ENCODE results near the gene CYSLTR1.

- no peak for TF ChIP-seq POLR2AphosphoS5 (IDR thresholded peaks at IDR 0.05; ENCODE audit: low read depth, low read length)
- no peak for TF ChIP-seq CTCF (IDR thresholded peaks at IDR 0.05)
- no peak for TF ChIP-seq EP300 (IDR thresholded peaks at IDR 0.05; ENCODE audit: borderline replicate concordance in 1 of 2, low read depth in 1 of 2, low read length in 1 of 2)
- TF ChIP-seq GABPA (IDR thresholded peaks at IDR 0.05; ENCODE audit: low read depth) = no peak
- no peak for TF ChIP-seq MEF2A (IDR thresholded peaks at IDR 0.05; ENCODE audit: borderline replicate concordance, low read depth)
Observed at GRCh38 chrX:78316265-78316664, 11.1 kb downstream of the CYSLTR1 start.
